ENCODE results near the gene TCAF2.
"Not testable (repeated sequence)": the region's sequence is repeated elsewhere in the genome, so short reads cannot be mapped to it uniquely, and the experiment has no call there.

DNA sequence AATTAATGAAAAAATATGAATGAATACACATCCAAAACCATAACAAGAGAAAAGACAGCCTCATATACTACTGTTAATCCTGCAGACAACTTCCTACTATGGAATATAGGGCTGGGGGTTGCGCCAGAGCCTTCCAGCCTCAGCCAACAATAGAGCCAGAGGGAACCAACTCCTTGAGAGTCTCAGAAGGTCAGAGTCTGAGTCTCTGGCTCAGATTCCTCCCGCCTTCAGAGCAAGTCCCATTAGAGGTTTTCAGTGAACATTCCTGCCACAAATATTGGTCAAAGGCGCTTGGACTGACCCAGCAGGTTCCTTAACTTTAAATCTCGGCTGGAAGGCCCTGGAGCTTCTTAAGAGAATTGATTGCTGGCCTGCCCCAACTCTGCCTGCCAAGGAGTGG lies 11.7 kb downstream of the TCAF2 start:
- TF ChIP-seq SMC3 (IDR thresholded peaks at IDR 0.05; ENCODE audit: low read depth, low read length); CTCF (IDR thresholded peaks at IDR 0.05); TEAD4 (IDR thresholded peaks at IDR 0.05; ENCODE audit: borderline replicate concordance, insufficient read depth); EP300 (IDR thresholded peaks at IDR 0.05; ENCODE audit: borderline replicate concordance in 1 of 2, low read depth in 1 of 2, low read length in 1 of 2); NFIC (IDR thresholded peaks at IDR 0.05; ENCODE audit: borderline replicate concordance); POLR2AphosphoS5 (IDR thresholded peaks at IDR 0.05; ENCODE audit: low read depth, low read length); RAD21 (IDR thresholded peaks at IDR 0.05; ENCODE audit: low read length); MXI1 (IDR thresholded peaks at IDR 0.05; ENCODE audit: low read depth, low read length); EZH2phosphoT487 (IDR thresholded peaks at IDR 0.05; ENCODE audit: borderline replicate concordance, low read depth); TCF12 (IDR thresholded peaks at IDR 0.05); GABPA (IDR thresholded peaks at IDR 0.05; ENCODE audit: low read depth): not testable (repeated sequence)
- TF ChIP-seq, protein P1, sequence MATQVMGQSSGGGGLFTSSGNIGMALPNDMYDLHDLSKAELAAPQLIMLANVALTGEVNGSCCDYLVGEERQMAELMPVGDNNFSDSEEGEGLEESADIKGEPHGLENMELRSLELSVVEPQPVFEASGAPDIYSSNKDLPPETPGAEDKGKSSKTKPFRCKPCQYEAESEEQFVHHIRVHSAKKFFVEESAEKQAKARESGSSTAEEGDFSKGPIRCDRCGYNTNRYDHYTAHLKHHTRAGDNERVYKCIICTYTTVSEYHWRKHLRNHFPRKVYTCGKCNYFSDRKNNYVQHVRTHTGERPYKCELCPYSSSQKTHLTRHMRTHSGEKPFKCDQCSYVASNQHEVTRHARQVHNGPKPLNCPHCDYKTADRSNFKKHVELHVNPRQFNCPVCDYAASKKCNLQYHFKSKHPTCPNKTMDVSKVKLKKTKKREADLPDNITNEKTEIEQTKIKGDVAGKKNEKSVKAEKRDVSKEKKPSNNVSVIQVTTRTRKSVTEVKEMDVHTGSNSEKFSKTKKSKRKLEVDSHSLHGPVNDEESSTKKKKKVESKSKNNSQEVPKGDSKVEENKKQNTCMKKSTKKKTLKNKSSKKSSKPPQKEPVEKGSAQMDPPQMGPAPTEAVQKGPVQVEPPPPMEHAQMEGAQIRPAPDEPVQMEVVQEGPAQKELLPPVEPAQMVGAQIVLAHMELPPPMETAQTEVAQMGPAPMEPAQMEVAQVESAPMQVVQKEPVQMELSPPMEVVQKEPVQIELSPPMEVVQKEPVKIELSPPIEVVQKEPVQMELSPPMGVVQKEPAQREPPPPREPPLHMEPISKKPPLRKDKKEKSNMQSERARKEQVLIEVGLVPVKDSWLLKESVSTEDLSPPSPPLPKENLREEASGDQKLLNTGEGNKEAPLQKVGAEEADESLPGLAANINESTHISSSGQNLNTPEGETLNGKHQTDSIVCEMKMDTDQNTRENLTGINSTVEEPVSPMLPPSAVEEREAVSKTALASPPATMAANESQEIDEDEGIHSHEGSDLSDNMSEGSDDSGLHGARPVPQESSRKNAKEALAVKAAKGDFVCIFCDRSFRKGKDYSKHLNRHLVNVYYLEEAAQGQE (IDR thresholded peaks at IDR 0.05; ENCODE audit: low read depth, low read length): not testable (repeated sequence)

Measured in SK-N-SH (cell line).